Coronary artery (tissue), 2 donors: ENCODE measurements around the gene KY.
"Not testable (repeated sequence)": the region's sequence is repeated elsewhere in the genome, so short reads cannot be mapped to it uniquely, and the experiment has no call there.

Source experiments
- DNase-seq: peaks from one replicate; pipeline ENCODE4 v3.0.0-alpha.2; 2017; ENCODE audit warnings: low spot score
- H3K27ac ChIP-seq, 2 donors: fragments of 200-600 bp; sonication (generic); one replicate each; pipeline ENCODE4 v1.5.1; 2016 to 2019
- H3K4me3 ChIP-seq: fragments of 200-600 bp; sonication (generic); 2 replicates; pipeline ENCODE4 v1.5.1; 2016; ENCODE audit warnings: mild to moderate bottlenecking, moderate library complexity
- CTCF ChIP-seq: fragments of 200-600 bp; sonication (generic); IDR thresholded peaks from one replicate; pipeline ENCODE4 v1.5.1; 2019; ENCODE audit warnings: antibody characterized with exemption

KY gene

DNA sequence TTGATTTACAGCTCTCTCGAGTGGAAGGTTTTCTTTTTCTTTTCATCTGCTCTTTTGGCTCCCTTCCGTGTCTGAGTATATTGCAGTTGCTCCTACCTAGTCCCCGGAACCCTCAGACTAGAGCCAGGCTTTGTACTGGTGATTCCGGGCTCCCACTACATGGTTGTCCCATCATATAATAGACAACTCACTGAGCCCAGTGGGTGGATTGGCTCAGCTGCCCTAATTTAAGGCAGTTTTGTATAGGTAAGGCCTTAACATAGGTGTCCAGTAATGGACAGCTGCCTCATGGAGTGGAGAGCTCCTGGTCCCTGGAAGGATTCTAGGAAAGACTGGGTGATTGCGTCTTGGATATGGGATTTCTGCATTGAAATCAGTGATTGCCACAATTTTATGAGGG lies 58.0 kb downstream of the KY start:
- Histone ChIP-seq H3K4me3 (no peak overlapping the region), H3K27ac (no peak overlapping the region)
- no peak for DNase-seq
- TF ChIP-seq CTCF, result no peak

DNA sequence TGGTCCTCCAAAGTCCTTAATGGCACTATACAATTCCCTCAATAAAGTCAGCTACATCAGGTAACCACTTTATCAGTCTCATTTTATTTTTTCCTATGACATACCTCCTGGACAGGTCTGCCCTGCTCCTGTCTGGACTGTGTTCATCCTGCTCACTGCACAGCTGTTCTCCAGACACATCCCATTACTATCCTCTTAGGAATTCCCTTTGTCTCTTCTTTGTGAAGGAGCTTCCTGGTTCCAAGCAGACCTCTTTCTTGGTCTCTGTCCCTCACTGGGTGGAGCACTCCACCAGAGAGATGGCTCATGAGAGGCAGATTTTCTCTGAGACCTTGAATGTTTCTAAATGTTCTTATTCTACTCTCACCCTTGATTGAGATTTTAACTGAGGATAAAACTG lies 60.1 kb downstream of the KY start:
- Histone ChIP-seq H3K4me3 (no peak overlapping the region), H3K27ac (no peak overlapping the region)
- no peak for TF ChIP-seq CTCF
- DNase-seq, result no peak

- no peak for TF ChIP-seq CTCF
- no peak for DNase-seq
- Histone ChIP-seq H3K27ac (no peak overlapping the region), H3K4me3 (no peak overlapping the region)
Observed at GRCh38 chr3:134579141-134579665, 71.6 kb downstream of the KY start.

DNA sequence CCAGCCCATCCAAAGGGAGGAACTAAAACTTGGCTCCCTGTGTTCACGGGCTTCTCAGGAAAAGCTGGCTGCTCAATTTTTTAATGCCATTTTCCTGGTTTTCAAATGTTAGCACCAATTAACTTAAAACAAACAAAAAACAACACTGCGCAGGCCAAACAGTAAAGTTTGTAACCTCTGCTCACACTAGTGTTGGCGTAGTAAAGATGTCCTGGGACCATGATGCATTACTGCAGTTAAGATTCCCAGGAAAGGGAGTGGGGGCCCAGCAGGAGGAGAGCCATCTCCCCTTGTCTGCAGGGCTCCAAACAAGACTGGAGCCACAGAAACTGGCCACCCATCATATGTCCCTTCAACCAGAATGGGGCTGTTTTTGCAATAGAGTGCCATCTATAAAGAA lies 74.0 kb downstream of the KY start:
- Histone ChIP-seq H3K4me3 (no peak overlapping the region), H3K27ac (no peak overlapping the region)
- DNase-seq, result no peak
- no peak for TF ChIP-seq CTCF

- TF ChIP-seq CTCF, result no peak
- DNase-seq, result no peak
- Histone ChIP-seq H3K27ac (no peak overlapping the region), H3K4me3 (no peak overlapping the region)
Observed at GRCh38 chr3:134576426-134576825, 74.4 kb downstream of the KY start.

GRCh38 chr3:134569899-134570298 lies 80.9 kb downstream of the KY start:
- not testable (repeated sequence) for DNase-seq, H3K27ac ChIP-seq

DNA sequence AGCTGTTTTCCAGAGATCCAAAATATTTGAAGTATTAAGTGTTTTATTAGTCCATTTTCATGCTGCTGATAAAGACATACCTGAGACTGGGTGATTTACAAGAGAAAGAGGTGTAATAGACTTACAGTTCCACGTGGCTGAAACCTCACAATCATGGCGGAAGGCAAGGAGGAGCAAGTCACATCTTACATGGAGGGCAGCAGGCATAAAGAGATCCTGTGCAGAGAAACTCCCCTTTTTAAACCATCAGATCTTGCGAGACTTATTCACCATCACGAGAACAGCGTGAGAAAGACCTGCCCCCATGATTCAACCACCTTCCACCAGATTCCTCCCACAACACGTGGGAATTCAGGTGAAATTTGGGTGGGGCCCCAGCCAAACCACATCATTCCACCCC lies 82.0 kb downstream of the KY start:
- TF ChIP-seq CTCF, result no peak
- no peak for DNase-seq
- Histone ChIP-seq H3K27ac (no peak overlapping the region), H3K4me3 (no peak overlapping the region)

More at GRCh38 chr3:134569899-134570298, 80.9 kb downstream of the KY start:
- H3K4me3 ChIP-seq, result not testable (repeated sequence)

- Histone ChIP-seq H3K4me3 (no peak overlapping the region), H3K27ac (no peak overlapping the region)
- TF ChIP-seq CTCF, result no peak
- no peak for DNase-seq
Observed at GRCh38 chr3:134567605-134568004, 83.2 kb downstream of the KY start.
